ENCODE results near the gene ADNP.

GRCh38 chr20:50870561-50871161, 60.6 kb downstream of the ADNP start:
- TF ChIP-seq JUN (CRISPR knock-in tag; IDR thresholded peaks at IDR 0.05) (no peak), TMF1 (CRISPR knock-in tag; IDR thresholded peaks at IDR 0.05; ENCODE audit: low read depth) (no peak), ZNF496 (CRISPR knock-in tag; IDR thresholded peaks at IDR 0.05; ENCODE audit: insufficient replicate concordance) (no peak), SNAPC2 (CRISPR knock-in tag; IDR thresholded peaks at IDR 0.05) (no peak)
- TF ChIP-seq, protein P1, sequence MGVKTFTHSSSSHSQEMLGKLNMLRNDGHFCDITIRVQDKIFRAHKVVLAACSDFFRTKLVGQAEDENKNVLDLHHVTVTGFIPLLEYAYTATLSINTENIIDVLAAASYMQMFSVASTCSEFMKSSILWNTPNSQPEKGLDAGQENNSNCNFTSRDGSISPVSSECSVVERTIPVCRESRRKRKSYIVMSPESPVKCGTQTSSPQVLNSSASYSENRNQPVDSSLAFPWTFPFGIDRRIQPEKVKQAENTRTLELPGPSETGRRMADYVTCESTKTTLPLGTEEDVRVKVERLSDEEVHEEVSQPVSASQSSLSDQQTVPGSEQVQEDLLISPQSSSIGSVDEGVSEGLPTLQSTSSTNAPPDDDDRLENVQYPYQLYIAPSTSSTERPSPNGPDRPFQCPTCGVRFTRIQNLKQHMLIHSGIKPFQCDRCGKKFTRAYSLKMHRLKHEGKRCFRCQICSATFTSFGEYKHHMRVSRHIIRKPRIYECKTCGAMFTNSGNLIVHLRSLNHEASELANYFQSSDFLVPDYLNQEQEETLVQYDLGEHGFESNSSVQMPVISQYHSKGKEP (CRISPR knock-in tag; IDR thresholded peaks at IDR 0.05): no peak
- TF ChIP-seq, protein P2, sequence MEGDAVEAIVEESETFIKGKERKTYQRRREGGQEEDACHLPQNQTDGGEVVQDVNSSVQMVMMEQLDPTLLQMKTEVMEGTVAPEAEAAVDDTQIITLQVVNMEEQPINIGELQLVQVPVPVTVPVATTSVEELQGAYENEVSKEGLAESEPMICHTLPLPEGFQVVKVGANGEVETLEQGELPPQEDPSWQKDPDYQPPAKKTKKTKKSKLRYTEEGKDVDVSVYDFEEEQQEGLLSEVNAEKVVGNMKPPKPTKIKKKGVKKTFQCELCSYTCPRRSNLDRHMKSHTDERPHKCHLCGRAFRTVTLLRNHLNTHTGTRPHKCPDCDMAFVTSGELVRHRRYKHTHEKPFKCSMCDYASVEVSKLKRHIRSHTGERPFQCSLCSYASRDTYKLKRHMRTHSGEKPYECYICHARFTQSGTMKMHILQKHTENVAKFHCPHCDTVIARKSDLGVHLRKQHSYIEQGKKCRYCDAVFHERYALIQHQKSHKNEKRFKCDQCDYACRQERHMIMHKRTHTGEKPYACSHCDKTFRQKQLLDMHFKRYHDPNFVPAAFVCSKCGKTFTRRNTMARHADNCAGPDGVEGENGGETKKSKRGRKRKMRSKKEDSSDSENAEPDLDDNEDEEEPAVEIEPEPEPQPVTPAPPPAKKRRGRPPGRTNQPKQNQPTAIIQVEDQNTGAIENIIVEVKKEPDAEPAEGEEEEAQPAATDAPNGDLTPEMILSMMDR (CRISPR knock-in tag; IDR thresholded peaks at IDR 0.05): no peak

Data from HepG2 (cell line).